NT2/D1 (cell line): Measurements from ENCODE around the gene TANC1.

Experiments used
- DNase-seq: peaks from one replicate; pipeline ENCODE4 v3.0.0-alpha.2; 2011; ENCODE audit warnings: low read depth, low spot score
- H3K27me3 ChIP-seq: 2 replicates; pipeline ENCODE4 v1.6.0; 2011; ENCODE audit warnings: mild to moderate bottlenecking; ENCODE audit not compliant: insufficient read length, insufficient read depth
- H3K36me3 ChIP-seq: 2 replicates; pipeline ENCODE4 v1.6.1; 2011; ENCODE audit warnings: mild to moderate bottlenecking, low read length, mixed read lengths; ENCODE audit not compliant: insufficient read depth, insufficient read length
- H3K4me1 ChIP-seq: 2 replicates; pipeline ENCODE4 v1.5.1; 2011; ENCODE audit not compliant: insufficient read depth, insufficient read length
- H3K4me3 ChIP-seq: 2 replicates; pipeline ENCODE4 v1.5.1; 2011; ENCODE audit warnings: low read depth; ENCODE audit not compliant: insufficient read length
- H3K9ac ChIP-seq: 2 replicates; pipeline ENCODE4 v1.6.0; 2011; ENCODE audit warnings: low read depth; ENCODE audit not compliant: insufficient read length
- H3K9me3 ChIP-seq: 2 replicates; pipeline ENCODE4 v1.5.1; 2011; ENCODE audit warnings: mild to moderate bottlenecking, low read length; ENCODE audit not compliant: insufficient read depth
- SUZ12 ChIP-seq: IDR thresholded peaks from 2 replicates; pipeline ENCODE4 v1.6.1; 2011; ENCODE audit not compliant: insufficient read length, insufficient read depth; ENCODE audit errors: extremely low read depth
- YY1 ChIP-seq: IDR thresholded peaks from 2 replicates; pipeline ENCODE4 v1.6.1; 2011; ENCODE audit not compliant: insufficient read length, insufficient read depth
- ZNF274 ChIP-seq: IDR thresholded peaks from 2 replicates; pipeline ENCODE4 v1.6.1; 2011; ENCODE audit warnings: mild to moderate bottlenecking, low read depth, low read length

Gene TANC1

GRCh38 chr2:159224061-159224813 lies 255.8 kb downstream of the TANC1 start:
- Histone ChIP-seq H3K27me3 (no peaks in the 10 kb centered on the region), H3K9me3 (no peaks in the 10 kb centered on the region), H3K36me3 (peaks cover 72% of the 10 kb centered on the region), H3K4me1 (no peaks in the 10 kb centered on the region), H3K9ac (no peak overlapping the region), H3K4me3 (no peak overlapping the region)
- DNase-seq = no peak
- TF ChIP-seq ZNF274 = no peak
- TF ChIP-seq SUZ12 = no peak
- no peak for TF ChIP-seq YY1

GRCh38 chr2:159225025-159226016 lies 256.9 kb downstream of the TANC1 start:
- DNase-seq = no peak
- peaks cover 75% of the 10 kb centered on the region for H3K36me3 ChIP-seq
- H3K4me1 ChIP-seq = no peaks in the 10 kb centered on the region
- H3K4me3 ChIP-seq = no peak overlapping the region
- H3K27me3 ChIP-seq = no peaks in the 10 kb centered on the region
- H3K9ac ChIP-seq = no peak overlapping the region
- TF ChIP-seq SUZ12 = no peak
- no peak for TF ChIP-seq YY1
- TF ChIP-seq ZNF274 = no peak
- no peaks in the 10 kb centered on the region for H3K9me3 ChIP-seq

- TF ChIP-seq ZNF274 (no peak), SUZ12 (no peak), YY1 (no peak)
- no peak for DNase-seq
- Histone ChIP-seq H3K4me1 (no peaks in the 10 kb centered on the region), H3K36me3 (peaks cover 77% of the 10 kb centered on the region), H3K4me3 (no peak overlapping the region), H3K9ac (no peak overlapping the region), H3K27me3 (no peaks in the 10 kb centered on the region), H3K9me3 (no peaks in the 10 kb centered on the region)
Observed at GRCh38 chr2:159226059-159226461, 257.6 kb downstream of the TANC1 start.

- no peak overlapping the region for H3K9ac ChIP-seq
- peaks cover 75% of the 10 kb centered on the region for H3K36me3 ChIP-seq
- TF ChIP-seq SUZ12 (no peak), YY1 (no peak), ZNF274 (no peak)
Observed at GRCh38 chr2:159226608-159227385, 258.4 kb downstream of the TANC1 start.

GRCh38 chr2:159227467-159227866 lies 259.0 kb downstream of the TANC1 start:
- no peak overlapping the region for H3K4me3 ChIP-seq
- H3K27me3 ChIP-seq = no peaks in the 10 kb centered on the region
- H3K9me3 ChIP-seq = no peaks in the 10 kb centered on the region
- no peak overlapping the region for H3K9ac ChIP-seq
- H3K36me3 ChIP-seq = peaks cover 71% of the 10 kb centered on the region
- DNase-seq = no peak
- H3K4me1 ChIP-seq = no peaks in the 10 kb centered on the region
- no peak for TF ChIP-seq SUZ12
- no peak for TF ChIP-seq YY1
- no peak for TF ChIP-seq ZNF274

More at GRCh38 chr2:159226608-159227385, 258.4 kb downstream of the TANC1 start:
- Histone ChIP-seq H3K4me1 (no peaks in the 10 kb centered on the region), H3K4me3 (no peak overlapping the region), H3K27me3 (no peaks in the 10 kb centered on the region), H3K9me3 (no peaks in the 10 kb centered on the region)
- no peak for DNase-seq

GRCh38 chr2:159228081-159228581 lies 259.7 kb downstream of the TANC1 start:
- Histone ChIP-seq H3K36me3 (peaks cover 69% of the 10 kb centered on the region), H3K4me1 (no peaks in the 10 kb centered on the region), H3K9me3 (no peaks in the 10 kb centered on the region), H3K27me3 (no peaks in the 10 kb centered on the region), H3K9ac (no peak overlapping the region), H3K4me3 (no peak overlapping the region)
- DNase-seq = no peak
- TF ChIP-seq YY1 = no peak
- no peak for TF ChIP-seq SUZ12
- TF ChIP-seq ZNF274 = no peak
